Neural cell (in vitro differentiated cells): Measurements from ENCODE around the gene NPNT.

Source experiments
- EP300 ChIP-seq: fragments of 450-650 bp; conservative IDR thresholded peaks from 2 replicates; pipeline ENCODE4 v1.6.1; 2014; ENCODE audit warnings: antibody characterized with exemption, mild to moderate bottlenecking, moderate library complexity; ENCODE audit not compliant: poor library complexity, severe bottlenecking
- EZH2 ChIP-seq: fragments of 200-600, 300-800 bp; shearing (Covaris generic), sonication (generic); IDR thresholded peaks from 2 replicates; pipeline ENCODE4 v1.6.1; 2014; ENCODE audit warnings: antibody characterized with exemption, low read length, borderline replicate concordance, mild to moderate bottlenecking; ENCODE audit not compliant: insufficient read depth, poor library complexity, severe bottlenecking
- MXI1 ChIP-seq: fragments of 450-650 bp; conservative IDR thresholded peaks from 2 replicates; pipeline ENCODE4 v1.6.1; 2014; ENCODE audit warnings: antibody characterized with exemption, mild to moderate bottlenecking; ENCODE audit not compliant: poor library complexity, severe bottlenecking
- POLR2AphosphoS5 ChIP-seq: IDR thresholded peaks from 2 replicates; pipeline ENCODE4 v1.6.1; 2012
- RAD21 ChIP-seq: fragments of 450-650 bp; conservative IDR thresholded peaks from 2 replicates; pipeline ENCODE4 v1.6.1; 2014; ENCODE audit warnings: antibody characterized with exemption, mild to moderate bottlenecking, moderate library complexity
- TAF1 ChIP-seq: IDR thresholded peaks from 2 replicates; pipeline ENCODE4 v1.6.1; 2012; ENCODE audit warnings: low read depth
- TF ChIP-seq, protein P1 (sequence below): fragments of 450-650 bp; IDR thresholded peaks from 2 replicates; pipeline ENCODE4 v1.5.1; 2014; ENCODE audit warnings: antibody characterized with exemption, mild to moderate bottlenecking, moderate library complexity; ENCODE audit not compliant: poor library complexity, severe bottlenecking
- TF ChIP-seq, protein P2 (sequence below): IDR thresholded peaks from 2 replicates; pipeline ENCODE4 v1.6.1; 2012; ENCODE audit warnings: borderline replicate concordance

DNA sequence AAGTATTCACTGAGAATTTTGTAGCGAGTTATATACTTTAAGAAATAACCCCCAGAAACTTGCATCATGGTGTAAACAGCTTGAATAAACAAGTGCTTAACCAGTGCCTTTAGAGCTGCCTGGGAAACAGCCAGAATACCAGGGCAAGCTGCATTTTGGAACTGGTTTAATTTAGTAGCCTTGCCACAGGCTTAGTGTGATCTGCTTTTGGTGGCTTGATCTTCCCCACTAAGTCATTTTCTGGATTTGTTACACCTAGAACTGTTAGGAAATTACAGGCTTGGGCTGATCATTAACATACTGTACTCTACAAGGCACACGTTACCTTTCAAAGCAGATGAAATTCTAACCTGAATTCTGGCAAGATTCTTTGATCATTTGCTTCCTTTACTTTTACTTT is 35.4 kb downstream of the NPNT start:
- TF ChIP-seq, protein P1, sequence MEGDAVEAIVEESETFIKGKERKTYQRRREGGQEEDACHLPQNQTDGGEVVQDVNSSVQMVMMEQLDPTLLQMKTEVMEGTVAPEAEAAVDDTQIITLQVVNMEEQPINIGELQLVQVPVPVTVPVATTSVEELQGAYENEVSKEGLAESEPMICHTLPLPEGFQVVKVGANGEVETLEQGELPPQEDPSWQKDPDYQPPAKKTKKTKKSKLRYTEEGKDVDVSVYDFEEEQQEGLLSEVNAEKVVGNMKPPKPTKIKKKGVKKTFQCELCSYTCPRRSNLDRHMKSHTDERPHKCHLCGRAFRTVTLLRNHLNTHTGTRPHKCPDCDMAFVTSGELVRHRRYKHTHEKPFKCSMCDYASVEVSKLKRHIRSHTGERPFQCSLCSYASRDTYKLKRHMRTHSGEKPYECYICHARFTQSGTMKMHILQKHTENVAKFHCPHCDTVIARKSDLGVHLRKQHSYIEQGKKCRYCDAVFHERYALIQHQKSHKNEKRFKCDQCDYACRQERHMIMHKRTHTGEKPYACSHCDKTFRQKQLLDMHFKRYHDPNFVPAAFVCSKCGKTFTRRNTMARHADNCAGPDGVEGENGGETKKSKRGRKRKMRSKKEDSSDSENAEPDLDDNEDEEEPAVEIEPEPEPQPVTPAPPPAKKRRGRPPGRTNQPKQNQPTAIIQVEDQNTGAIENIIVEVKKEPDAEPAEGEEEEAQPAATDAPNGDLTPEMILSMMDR = no peak
- TF ChIP-seq RAD21 = no peak
- no peak for TF ChIP-seq EP300
- no peak for TF ChIP-seq EZH2
- TF ChIP-seq TAF1 = no peak
- TF ChIP-seq, protein P2, sequence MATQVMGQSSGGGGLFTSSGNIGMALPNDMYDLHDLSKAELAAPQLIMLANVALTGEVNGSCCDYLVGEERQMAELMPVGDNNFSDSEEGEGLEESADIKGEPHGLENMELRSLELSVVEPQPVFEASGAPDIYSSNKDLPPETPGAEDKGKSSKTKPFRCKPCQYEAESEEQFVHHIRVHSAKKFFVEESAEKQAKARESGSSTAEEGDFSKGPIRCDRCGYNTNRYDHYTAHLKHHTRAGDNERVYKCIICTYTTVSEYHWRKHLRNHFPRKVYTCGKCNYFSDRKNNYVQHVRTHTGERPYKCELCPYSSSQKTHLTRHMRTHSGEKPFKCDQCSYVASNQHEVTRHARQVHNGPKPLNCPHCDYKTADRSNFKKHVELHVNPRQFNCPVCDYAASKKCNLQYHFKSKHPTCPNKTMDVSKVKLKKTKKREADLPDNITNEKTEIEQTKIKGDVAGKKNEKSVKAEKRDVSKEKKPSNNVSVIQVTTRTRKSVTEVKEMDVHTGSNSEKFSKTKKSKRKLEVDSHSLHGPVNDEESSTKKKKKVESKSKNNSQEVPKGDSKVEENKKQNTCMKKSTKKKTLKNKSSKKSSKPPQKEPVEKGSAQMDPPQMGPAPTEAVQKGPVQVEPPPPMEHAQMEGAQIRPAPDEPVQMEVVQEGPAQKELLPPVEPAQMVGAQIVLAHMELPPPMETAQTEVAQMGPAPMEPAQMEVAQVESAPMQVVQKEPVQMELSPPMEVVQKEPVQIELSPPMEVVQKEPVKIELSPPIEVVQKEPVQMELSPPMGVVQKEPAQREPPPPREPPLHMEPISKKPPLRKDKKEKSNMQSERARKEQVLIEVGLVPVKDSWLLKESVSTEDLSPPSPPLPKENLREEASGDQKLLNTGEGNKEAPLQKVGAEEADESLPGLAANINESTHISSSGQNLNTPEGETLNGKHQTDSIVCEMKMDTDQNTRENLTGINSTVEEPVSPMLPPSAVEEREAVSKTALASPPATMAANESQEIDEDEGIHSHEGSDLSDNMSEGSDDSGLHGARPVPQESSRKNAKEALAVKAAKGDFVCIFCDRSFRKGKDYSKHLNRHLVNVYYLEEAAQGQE = no peak
- TF ChIP-seq POLR2AphosphoS5 = no peak
- TF ChIP-seq MXI1 = no peak
